Tibial nerve (tissue), 3 donors: ENCODE results near the gene EGFL7.

Source experiments
- CTCF ChIP-seq, 5 experiments: fragments of 200-600 bp in 3 of 5; fragments of 450-650 bp in 2 of 5; sonication (generic) in 3 of 5; IDR thresholded peaks; one replicate each; pipeline ENCODE4 v1.5.1; 2016 to 2019; ENCODE audit warnings: antibody characterized with exemption in 5 of 5, mild to moderate bottlenecking in 3 of 5, moderate library complexity in 2 of 5
- POLR2A ChIP-seq, 2 donors: fragments of 450-650 bp; IDR thresholded peaks; one replicate each; pipeline ENCODE4 v1.6.1; 2017; ENCODE audit warnings: antibody characterized with exemption in 2 of 2, mild to moderate bottlenecking in 2 of 2, moderate library complexity in 2 of 2

GRCh38 chr9:136695955-136696354 lies 33.2 kb downstream of the EGFL7 start:
- TF ChIP-seq POLR2A (IDR thresholded peaks at IDR 0.05): no peak
- TF ChIP-seq CTCF (IDR thresholded peaks at IDR 0.05): no peak
